HUDEP-2 (cell line): ENCODE data around the gene RABGAP1L.
A peak's percentile ranks its signal among the peaks of the same experiment; 100 is the strongest.
"Not testable (repeated sequence)": the region's sequence is repeated elsewhere in the genome, so short reads cannot be mapped to it uniquely, and the experiment has no call there.

ENCODE experiments used
- DNase-seq, 76 experiments: peaks; one replicate each; lab custom pipeline; 2025; ENCODE audit not compliant: unreplicated experiment in 76 of 76; lab: John Stamatoyannopoulos, UW

Gene RABGAP1L

DNA sequence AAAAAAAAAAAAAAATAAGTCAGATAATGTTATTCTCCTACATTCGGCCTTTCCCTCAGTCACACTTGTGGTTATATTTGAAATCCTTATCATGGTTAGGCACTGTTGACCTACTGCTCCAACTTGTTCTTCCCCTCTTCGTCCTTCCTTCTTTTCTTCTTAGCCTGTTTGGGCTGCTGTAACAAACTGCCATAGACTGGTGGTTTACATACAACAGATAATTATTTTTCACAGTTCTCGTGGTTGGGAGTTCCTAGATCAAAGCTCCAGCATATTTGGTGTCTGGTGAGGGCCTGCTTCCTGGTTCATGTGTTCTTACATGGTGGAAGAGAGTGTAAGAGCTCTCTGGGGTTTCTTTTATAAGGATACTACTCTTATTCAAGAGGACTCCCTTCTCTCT, 73.4 kb downstream of the RABGAP1L start:
- no peak for DNase-seq

DNA sequence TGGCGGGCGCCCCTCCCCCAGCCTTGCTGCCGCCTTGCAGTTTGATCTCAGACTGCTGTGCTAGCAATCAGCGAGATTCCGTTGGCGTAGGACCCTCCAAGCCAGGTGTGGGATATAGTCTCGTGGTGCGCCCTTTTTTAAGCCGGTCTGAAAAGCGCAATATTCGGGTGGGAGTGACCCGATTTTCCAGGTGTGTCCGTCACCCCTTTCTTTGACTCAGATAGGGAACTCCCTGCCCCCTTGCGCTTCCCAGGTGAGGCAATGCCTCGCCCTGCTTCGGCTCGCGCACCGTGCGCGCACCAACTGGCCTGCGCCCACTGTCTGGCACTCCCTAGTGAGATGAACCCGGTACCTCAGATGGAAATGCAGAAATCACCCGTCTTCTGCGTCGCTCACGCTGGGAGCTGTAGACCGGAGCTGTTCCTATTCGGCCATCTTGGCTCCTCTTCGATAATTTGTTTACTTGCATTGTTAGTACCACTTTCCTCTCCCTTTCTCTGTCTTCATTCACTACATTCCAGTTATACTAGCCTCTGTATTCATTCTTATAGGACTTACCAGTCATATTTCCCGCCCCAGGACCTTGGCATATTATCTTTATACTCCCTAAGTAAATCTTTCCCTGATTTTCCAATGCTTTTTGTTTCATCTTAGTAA, 79.7 kb downstream of the RABGAP1L start:
- DNase-seq: not testable (repeated sequence)

GRCh38 chr1:174239541-174239940, 80.2 kb downstream of the RABGAP1L start:
- DNase-seq: no peak

GRCh38 chr1:174242856-174243255, 83.5 kb downstream of the RABGAP1L start:
- no peak for DNase-seq

- DNase-seq: no peak
Measured at GRCh38 chr1:174243451-174244000, 84.2 kb downstream of the RABGAP1L start.

- no peak for DNase-seq
Measured at GRCh38 chr1:174244017-174244416, 84.7 kb downstream of the RABGAP1L start.

GRCh38 chr1:174247472-174247871, 88.2 kb downstream of the RABGAP1L start:
- DNase-seq: no peak

- no peak for DNase-seq
Measured at GRCh38 chr1:174248041-174248440, 88.7 kb downstream of the RABGAP1L start.

- not testable (repeated sequence) for DNase-seq
Measured at GRCh38 chr1:174256386-174256785, 97.1 kb downstream of the RABGAP1L start.

DNA sequence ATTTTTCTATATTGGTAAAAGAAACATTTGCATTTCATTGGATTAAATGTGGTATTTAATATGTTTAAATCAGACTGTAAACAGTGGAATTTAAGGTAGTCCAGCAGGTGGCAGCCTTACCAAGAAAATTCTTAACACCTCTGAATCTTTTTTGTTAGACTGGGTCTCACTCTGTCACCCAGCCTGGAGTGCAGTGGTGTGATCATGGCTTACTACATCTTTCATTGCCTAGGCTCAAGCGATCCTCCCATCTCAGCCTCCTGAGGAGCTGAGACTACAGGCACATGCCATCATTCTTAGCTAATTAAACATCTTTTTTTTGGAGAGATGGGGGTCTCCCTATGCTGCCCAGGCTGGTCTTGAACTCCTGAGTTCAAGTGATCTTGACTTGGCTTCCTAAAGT, 98.8 kb downstream of the RABGAP1L start:
- DNase-seq: peak in 24 of 76 experiments; percentile 1 to 41 (median 11)

DNA sequence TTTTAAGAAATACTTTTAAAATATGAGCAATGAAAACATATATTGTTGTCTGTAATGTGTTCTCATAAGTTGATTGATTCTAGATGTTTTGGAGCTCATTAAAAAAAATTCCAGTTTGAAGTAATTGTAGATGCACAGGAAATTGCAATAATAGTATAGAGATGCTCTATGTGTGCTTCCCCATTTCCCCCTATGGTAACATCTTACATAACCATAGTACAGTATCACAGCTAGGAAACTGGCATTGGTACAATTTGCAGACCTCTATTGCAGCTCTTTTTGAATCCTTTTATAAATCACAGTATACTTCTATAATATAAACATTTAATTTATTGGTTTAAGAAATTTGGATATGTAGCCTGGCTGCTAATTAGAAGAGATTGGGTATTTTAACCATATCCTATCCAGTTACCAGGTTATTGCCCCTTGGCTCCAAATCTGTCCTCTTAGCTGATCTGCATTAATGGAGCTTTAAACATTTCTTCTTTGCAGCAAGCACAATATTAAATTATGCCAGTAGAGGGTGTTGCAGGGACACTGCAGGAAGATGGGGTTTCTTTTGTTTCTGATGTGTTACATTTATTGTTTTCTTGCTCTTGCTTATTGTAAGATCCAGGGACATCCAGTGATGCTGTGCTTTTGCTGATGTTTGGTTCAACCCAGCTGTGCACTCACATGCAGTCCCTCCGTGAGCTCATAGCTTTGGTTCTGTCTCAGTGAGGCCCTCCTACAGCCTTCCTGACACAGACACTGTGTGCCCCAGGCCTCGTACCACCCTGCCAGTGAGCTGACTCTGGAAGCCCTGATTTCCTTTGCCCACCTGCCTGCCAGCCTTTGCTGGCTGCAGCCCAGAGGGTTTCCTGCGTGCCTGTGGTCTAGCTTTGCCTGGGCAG, 103.3 kb downstream of the RABGAP1L start:
- DNase-seq: peak in 17 of 76 experiments; percentile 1 to 47 (median 20)

DNA sequence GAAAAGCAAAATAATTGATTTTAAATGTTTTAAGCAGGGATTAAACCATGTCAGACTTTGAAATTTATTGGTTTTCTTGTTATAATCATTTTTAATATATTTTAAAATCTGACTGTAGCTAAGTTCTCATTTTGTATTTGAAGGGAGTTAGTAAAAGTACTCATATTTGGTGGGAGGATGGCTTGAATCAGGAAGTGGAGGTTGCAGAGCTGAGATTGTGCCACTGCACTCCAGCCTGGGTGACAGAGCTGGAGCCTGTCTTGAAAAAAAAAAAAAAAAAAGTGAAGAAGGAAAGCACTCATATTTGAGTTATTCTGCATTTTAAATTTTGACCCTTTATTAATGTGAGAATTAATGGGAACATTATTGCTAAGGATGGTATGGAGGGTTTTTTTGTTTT, 106.0 kb downstream of the RABGAP1L start:
- no peak for DNase-seq

- no peak for DNase-seq
Measured at GRCh38 chr1:174266476-174266875, 107.2 kb downstream of the RABGAP1L start.

GRCh38 chr1:174266991-174267612, 107.8 kb downstream of the RABGAP1L start:
- no peak for DNase-seq

DNA sequence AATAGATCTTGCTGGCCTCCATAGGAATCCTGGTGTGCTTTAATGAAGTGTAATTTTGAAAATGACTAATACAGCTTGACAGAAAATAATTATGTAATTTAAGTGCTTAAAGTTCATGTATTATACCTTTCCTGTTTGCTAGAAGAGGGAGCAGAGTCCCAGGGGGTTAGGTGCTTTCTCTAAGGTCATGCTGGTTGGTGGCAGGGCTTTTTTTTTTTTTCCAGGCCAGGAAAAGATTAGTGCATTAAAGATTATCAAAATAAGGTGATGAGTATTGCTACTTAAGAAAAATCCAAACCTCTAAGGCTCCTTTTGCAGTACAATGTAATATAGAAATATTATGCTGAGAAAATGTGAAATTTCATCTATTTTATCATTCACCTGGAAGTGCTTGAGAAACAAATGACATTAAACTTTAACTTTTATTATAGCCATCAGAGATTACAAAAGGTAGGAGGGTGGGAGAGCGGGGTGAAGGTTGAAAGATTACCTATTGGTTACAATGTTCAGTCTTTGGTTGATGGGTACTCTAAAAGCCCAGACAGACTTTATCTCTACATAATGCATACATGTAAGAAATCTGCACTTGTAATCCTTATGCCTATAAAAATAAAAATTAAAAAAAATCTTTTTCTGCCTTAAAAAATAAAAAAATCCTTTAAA, 110.8 kb downstream of the RABGAP1L start:
- no peak for DNase-seq

GRCh38 chr1:174273190-174273589, 113.9 kb downstream of the RABGAP1L start:
- DNase-seq: no peak

- DNase-seq: no peak
Measured at GRCh38 chr1:174273776-174274175, 114.5 kb downstream of the RABGAP1L start.

DNA sequence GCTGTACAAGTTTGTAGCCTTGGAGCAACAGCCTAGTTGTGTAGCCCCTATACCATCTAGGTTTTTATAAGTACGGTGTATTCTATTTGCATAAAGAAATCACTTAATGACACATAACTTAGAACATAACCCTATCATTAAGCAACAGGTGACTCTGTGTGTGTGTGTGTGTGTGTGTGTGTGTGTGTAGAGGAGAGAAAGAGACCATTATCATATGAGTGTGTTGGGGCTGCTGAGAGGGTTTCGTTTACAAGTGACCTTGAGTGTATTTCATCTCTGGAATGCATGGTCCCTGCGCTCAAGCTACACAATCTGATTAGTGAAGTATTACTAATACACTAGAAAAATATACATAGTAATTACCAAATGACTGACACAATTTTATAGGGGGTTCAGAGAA, 115.1 kb downstream of the RABGAP1L start:
- no peak for DNase-seq

DNA sequence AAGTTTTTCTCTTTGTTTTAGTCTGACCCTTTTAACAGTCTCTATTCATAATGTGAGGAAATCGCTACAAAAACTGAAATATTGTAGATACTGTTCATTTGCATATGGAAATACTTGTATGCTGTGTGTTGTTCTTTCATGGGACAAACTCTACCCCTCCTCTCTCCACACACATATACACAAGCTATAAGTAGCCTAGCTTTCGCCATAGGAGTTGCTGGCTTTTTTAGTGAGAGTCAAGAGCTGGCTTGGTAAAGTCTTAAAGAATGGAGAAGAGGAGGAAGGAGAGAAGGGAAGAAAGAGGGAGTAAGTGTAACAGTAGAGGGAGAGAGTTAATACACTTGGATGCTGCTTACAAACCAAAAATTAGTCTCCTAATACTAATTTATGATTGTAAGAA, 115.6 kb downstream of the RABGAP1L start:
- DNase-seq: no peak

- no peak for DNase-seq
Measured at GRCh38 chr1:174276087-174276486, 116.8 kb downstream of the RABGAP1L start.

- DNase-seq: no peak
Measured at GRCh38 chr1:174284052-174284451, 124.7 kb downstream of the RABGAP1L start.
